RPMI7951 (cell line): ENCODE results near the gene TGM1. TPM values are rescaled to one million over a fixed set of nuclear protein-coding genes. Genes with fewer than 3 reads are reported as not detected.
"Not testable (repeated sequence)": the region's sequence is repeated elsewhere in the genome, so short reads cannot be mapped to it uniquely, and the experiment has no call there.

ENCODE experiments used
- DNase-seq: peaks from one replicate; pipeline ENCODE4 v3.0.0-alpha.2; 2012; ENCODE audit warnings: low read depth
- total RNA-seq: library from RNA; depleted of rRNA; stranded (reverse); fragments of >200 nt; shearing (Covaris generic); gene quantifications from 2 replicates; pipeline ENCODE4 v1.2.3, GENCODE V29; 2014

The TGM1 gene
- total RNA-seq, 1 experiment from 2014 or later, result 0.60 TPM

- DNase-seq, result no peak
Measured at GRCh38 chr14:24234095-24235005, 28.6 kb downstream of the TGM1 start.

DNA sequence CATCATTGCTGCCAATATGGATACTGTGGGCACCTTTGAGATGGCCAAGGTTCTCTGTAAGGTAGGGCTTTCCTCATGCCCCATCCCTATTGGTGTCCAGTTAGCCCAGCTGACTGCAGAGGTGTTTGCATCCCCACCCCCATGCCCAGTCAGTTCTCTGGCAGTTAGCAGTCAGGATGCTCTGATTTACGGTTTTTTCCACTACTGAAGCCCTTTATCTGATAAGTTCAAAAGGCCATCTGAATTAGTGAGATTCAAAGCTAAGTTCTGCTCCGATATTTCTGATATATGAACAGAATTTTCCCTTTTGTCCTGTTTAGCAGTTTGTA is 29.5 kb downstream of the TGM1 start:
- DNase-seq, result no peak

DNA sequence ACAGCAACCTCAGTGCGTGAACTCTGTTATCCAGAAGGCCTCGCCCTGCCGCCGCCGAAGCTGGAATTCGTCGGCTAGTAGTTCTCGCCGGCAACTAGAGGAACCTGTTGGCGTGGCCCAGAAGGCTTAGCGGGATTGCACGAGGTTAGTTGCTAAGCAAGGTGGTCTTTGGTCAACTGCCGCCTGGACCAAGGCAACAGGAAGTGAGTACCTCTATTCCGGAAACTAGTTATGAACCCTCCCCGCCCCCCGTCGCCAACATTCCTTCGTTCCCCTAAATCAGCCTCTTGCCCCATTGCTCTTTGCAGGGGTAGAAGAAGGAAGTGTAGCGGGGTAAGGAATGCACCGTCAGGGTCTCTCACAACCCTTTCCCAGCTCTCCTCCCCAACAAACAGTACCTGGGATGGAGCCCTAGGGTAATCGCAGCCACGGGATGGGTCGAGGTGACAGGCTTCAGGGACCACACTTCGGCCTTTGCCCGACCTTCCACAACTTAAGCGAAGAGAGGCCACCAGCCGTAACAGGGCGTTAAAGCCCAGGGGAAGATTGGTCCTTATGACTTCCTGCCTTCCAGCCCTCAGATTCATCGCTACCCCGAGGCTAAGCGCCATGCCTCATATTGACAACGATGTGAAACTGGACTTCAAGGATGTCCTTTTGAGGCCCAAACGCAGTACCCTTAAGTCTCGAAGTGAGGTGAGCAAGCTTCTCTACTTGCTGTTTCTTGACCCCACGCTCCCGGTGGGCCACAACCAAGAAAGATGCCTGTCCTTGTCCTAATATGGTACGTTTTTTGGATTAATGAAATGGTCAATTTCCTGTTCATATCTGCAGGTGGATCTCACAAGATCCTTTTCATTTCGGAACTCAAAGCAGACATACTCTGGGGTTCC is 30.1 kb downstream of the TGM1 start, which contains the start of gene GMPR2:
Gene GMPR2, plus strand, starts transcription at position 285 of the 893 bp plus-strand sequence. Its CDS starts 325 bp downstream, at position 610.
- DNase-seq, result no peak

DNA sequence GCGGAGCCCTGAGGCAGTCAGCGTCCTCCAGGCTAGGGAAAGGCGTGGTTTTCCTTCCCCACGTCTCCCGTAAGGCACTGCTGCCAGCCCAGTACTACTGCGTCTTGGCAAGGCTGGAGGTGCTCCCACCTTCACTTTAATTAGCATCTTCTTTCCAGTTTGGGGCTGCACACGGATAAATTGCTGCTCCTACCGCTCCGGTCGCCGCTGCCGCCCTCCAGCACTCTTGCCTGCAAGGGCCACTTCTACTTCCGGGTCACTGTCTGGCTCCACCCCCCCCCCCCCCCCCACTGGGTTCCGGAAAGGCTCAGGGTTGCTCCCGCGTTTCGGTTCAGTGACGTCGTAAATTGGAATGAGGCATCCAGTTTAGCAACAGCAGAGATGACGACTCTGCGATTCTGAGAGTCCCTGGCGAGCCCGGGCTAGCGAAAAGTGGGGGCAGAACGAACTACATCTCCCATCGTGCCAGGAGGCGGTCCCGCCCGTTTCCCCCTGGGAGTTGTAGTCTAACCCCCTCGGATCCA is 30.8 kb downstream of the TGM1 start, which contains the start of gene NEDD8:
Gene NEDD8, minus strand, starts transcription at position 247 of the 524 bp plus-strand sequence. Its CDS starts 100 bp downstream, at position 147.
- peak; percentile 91 for DNase-seq

DNA sequence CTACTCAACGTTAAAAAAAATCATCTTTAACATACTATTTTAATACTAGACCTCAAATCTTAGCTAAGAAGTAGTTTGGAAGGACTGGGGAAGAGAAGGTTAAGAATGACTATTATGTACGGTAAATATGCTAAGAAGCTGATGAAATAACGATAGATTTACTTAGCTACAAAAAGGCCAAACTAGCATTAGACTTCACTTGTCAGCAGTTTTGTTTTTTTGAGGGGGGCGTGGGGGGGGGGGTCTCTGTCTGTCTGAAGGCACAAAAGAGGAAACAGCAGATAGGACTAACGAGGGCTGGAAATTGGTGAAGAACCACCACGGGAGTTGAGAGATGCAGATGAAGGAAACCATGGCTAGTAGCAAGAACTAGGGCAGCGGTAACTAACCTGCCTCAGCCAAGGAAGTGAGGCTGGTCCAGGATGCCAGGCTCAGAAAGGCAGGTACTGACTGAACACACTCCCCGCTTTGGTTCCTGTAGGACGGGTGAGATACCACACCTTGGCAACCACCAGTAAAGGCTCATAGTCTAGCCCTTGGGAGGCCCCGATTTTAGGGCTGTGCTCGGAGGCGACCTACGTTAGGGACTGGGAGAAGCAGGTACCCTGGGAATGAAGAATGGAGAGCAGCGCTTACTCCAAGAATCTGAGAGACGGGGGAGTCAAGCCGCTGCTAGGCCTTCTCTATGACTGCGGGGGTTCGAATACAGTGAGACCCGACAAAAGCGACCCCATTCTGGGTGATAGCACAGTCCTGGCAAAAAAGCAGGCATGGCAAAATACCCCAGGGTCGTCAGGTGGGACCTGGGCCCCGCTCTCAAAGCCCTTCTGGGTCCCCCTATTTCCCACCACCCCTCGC is 31.5 kb downstream of the TGM1 start:
- DNase-seq, result no peak

- no peak for DNase-seq
Measured at GRCh38 chr14:24228902-24229301, 34.1 kb downstream of the TGM1 start.

- DNase-seq, result no peak
Measured at GRCh38 chr14:24226473-24226872, 36.5 kb downstream of the TGM1 start.

DNA sequence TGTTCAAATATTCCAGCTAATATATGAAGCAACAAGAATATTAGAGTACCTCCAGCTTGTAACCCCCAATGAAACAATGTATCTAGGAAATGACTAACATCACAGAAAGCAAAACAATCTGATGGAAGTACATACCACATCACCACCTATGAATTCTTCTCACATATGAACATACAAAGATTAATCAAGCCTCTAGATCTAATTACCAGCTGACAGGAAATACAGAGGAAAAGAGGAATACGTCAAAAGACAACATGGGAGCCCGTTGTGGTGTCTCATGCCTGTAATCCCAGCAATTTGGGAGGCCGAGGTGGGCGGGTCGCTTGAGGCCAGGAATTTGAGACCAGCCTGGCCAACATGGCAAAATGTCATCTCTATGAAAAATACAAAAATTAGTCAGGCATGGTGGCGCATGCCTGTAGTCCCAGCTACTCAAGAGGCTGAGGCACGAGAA is 38.3 kb downstream of the TGM1 start:
- no peak for DNase-seq

- DNase-seq, result not testable (repeated sequence)
Measured at GRCh38 chr14:24222987-24223386, 40.0 kb downstream of the TGM1 start.

DNA sequence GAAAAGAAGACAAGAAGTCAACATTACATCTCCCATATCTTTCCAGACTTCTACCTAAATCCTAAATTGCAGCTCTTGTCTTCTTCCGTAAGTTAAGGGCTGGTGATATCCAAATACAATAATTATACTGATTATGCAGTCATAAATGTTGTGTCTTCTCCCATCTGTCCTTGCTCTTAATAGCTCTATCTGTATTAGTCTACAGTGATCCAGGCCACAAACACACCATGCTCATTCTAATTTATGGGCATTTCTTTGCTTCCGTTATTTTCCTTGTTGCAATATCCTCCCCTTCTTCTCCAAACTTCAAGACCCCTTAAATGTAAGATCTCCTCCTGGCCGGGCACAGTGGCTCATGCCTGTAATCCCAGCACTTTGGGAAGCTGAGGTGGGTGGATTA is 43.5 kb downstream of the TGM1 start:
- DNase-seq, result no peak

DNA sequence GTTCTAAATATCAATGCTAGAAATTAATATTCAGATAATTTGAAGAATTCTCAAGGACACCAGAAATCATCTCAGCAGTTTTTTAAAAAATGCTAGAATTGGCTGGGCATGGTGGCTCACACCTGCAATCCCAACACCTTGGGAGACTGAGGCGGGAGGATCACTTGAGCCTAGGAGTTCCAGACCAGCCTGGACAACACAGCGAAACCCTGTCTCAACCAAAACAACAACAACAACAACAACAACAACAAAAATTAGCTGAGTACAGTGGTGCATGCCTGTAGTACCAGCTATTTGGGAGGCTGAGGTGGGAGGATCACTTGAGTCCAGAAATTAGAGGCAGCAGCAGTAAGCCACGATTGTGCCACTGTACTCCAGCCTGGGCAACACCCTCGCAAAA is 43.9 kb downstream of the TGM1 start:
- DNase-seq, result no peak

GRCh38 chr14:24216876-24217275 is 46.1 kb downstream of the TGM1 start:
- not testable (repeated sequence) for DNase-seq

DNA sequence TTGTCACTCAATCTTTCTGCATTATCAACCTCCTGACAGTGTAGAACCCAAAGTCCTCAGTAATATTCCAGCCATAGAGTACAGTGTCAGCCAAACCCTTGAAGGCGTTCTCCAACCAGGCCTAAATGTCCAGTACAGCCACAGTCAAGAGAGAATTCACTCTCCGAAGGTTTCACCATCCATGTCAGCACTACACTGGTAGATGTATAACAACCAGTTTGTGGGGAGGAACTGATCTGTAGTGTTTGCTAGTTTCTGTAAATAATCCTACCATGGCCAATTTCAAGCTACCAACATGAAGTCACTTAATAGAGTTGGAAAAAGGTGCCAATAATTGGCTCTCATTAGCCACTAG is 46.7 kb downstream of the TGM1 start:
- DNase-seq, result no peak

DNA sequence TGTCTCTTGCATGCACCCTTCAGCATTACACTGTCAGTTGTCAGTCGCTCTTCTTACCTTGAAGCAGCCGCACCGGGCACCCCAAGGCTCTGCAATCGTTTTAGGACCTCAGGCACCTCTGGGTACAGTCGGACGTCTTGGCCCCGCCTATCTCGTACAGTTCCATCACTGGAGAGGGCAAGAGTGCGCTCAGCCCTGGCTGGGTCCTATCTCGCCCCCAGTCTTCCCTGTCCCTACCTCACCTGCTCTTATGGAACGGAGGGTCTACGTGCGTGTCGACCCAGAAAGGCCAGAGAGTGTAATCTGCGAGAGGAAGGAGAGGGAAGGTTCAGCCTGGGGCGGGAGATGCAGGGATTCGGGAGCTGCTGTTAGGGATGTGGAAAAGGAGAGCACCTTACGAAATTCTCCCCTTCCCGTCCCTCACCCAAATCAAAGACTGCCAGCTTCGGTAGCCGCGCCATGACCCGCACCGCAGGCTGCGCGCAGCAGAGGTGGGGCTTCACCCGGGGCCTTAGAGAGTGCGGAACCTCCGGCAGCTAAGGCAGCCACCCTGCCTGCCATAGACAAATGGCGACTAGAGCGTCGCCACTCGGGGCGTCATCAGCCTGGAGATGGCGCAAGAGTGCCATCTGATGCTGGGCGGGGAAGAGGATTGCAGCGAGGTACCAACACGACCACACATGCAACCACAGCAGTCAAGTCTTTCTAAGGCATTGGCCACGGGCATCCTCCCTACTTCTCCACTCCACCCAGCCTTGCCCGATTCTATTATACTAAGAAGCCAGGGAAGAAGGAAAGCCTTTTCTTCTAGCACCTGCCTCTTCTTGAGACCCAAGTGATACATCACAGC is 47.3 kb downstream of the TGM1 start, which contains the start of gene MDP1:
Gene MDP1, minus strand, starts transcription at position 572 of the 850 bp plus-strand sequence. Its CDS starts 111 bp downstream, at position 461.
- peak; percentile 84 for DNase-seq

DNA sequence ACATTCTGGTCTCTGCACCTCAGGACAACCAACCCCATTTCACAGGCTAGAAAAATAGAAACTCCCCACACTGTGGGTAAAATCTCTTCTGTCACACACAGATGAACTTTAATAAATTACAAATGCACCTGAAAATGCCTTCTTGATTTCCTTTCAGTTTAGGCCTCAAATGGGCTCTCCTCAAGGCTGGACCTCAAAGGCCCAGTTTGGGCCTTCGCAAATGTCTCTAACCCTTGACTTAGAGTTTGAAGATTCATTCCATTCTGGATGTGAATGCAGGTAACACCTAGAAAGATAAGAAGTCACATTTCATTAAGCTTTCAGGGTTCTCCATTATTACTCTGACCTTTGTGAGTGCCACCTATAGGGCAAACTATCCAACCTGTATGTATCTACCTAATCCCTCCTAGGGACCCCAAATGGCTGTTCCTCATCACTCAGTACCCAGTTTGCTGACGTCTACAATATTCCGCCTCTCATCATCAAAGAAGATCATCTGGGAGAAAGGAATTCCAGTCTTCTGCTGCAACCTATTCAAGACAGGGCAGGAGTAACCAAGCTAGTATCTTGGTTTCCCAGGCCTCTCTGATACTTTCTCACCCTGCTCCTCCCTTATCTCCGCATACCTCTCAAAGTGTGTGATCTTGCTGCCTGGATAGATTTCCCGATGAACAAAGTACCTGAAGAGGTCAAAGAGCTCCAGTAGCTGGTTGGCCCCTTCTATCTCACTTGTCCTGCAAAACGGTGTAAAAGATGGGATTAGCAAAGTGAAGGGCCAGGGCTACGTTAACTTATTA is 48.9 kb downstream of the TGM1 start:
- DNase-seq, result no peak

- peak; percentile 97 for DNase-seq
Measured at GRCh38 chr14:24212924-24213865, 49.8 kb downstream of the TGM1 start, which contains the start of gene CHMP4A. Gene CHMP4A (minus strand): TSS chr14:24213488. CDS start chr14:24213439, 49 bp downstream.

DNA sequence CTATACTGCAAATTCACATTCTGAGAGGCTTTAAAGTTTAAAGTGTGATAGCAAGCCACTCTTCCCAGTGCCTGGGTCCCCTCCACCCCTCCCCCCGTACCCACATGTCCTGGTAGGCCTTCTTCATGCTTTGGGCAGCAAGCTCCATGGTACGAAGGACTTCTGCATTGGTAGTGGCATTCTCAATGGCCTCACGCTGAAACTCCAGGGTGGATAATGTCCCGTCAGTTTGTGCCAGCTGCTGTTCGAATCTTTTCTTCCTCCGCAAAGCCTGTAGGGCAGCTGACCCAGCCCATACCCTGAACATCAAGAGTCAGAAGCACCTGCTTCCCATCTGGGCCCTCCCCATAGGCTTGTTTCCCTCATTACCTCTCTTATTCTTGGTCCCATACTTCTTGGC is 51.7 kb downstream of the TGM1 start:
- no peak for DNase-seq

GRCh38 chr14:24207625-24208024 is 55.4 kb downstream of the TGM1 start:
- no peak for DNase-seq
